MM.1S (cell line): ENCODE data around the gene EDC4.

Experiments used
- DNase-seq: peaks from one replicate; pipeline ENCODE4 v3.0.0-alpha.2; 2015
- H2AFZ ChIP-seq: fragments of 300-600 bp; sonication (generic); 2 replicates; pipeline ENCODE4 v1.6.0; 2016; ENCODE audit warnings: antibody characterized with exemption, low read length
- H3F3A ChIP-seq: fragments of 300-600 bp; sonication (generic); 2 replicates; pipeline ENCODE4 v1.6.1; 2016; ENCODE audit warnings: mild to moderate bottlenecking, antibody characterized with exemption, low read length, moderate library complexity, mixed read lengths; ENCODE audit not compliant: insufficient read depth
- H3K27ac ChIP-seq: fragments of 300-600 bp; sonication (generic); 2 replicates; pipeline ENCODE4 v1.5.1; 2016; ENCODE audit warnings: mild to moderate bottlenecking, low read length
- H3K27me3 ChIP-seq: fragments of 300-600 bp; sonication (generic); replicated peaks from 2 replicates; pipeline ENCODE4 v1.6.0; 2016; ENCODE audit warnings: low read length; ENCODE audit not compliant: insufficient read depth
- H3K36me3 ChIP-seq: fragments of 300-600 bp; sonication (generic); replicated peaks from 2 replicates; pipeline ENCODE4 v1.6.1; 2016; ENCODE audit warnings: mild to moderate bottlenecking, low read length, mixed read lengths; ENCODE audit not compliant: insufficient read depth
- H3K4me1 ChIP-seq: fragments of 300-600 bp; sonication (generic); 2 replicates; pipeline ENCODE4 v1.6.1; 2016; ENCODE audit warnings: low read length, mixed read lengths
- H3K4me2 ChIP-seq: fragments of 300-600 bp; sonication (generic); 2 replicates; pipeline ENCODE4 v1.6.0; 2016; ENCODE audit warnings: low read depth, low read length
- H3K4me3 ChIP-seq: fragments of 300-600 bp; sonication (generic); 2 replicates; pipeline ENCODE4 v1.5.1; 2016; ENCODE audit warnings: low read length, mixed read lengths
- H3K79me2 ChIP-seq: fragments of 300-600 bp; sonication (generic); 2 replicates; pipeline ENCODE4 v1.6.1; 2016; ENCODE audit warnings: mixed run types, low read length, mixed read lengths
- H3K9ac ChIP-seq: fragments of 300-600 bp; sonication (generic); 2 replicates; pipeline ENCODE4 v1.6.1; 2016; ENCODE audit warnings: low read length, mixed read lengths
- H3K9me2 ChIP-seq: fragments of 300-600 bp; sonication (generic); replicated peaks from 2 replicates; pipeline ENCODE4 v1.6.1; 2016; ENCODE audit warnings: mild to moderate bottlenecking, low read length, mixed read lengths; ENCODE audit not compliant: insufficient read depth
- H3K9me3 ChIP-seq: fragments of 300-600 bp; sonication (generic); replicated peaks from 2 replicates; pipeline ENCODE4 v1.6.1; 2016; ENCODE audit warnings: mild to moderate bottlenecking, low read length, mixed read lengths; ENCODE audit not compliant: insufficient read depth
- H4K20me1 ChIP-seq: fragments of 300-600 bp; sonication (generic); 2 replicates; pipeline ENCODE4 v1.6.1; 2016; ENCODE audit warnings: mild to moderate bottlenecking, low read length, moderate library complexity, mixed read lengths; ENCODE audit not compliant: insufficient read depth
- CTCF ChIP-seq: fragments of 300-600 bp; sonication (generic); IDR thresholded peaks from 2 replicates; pipeline ENCODE4 v1.5.1; 2016; ENCODE audit warnings: antibody characterized with exemption, low read length, mixed read lengths
- EZH2 ChIP-seq: fragments of 300-600 bp; sonication (generic); optimal IDR thresholded peaks from 2 replicates; pipeline ENCODE3; 2017; ENCODE audit warnings: low read depth, mild to moderate bottlenecking, antibody characterized with exemption, low read length, mixed read lengths
- EZH2phosphoT487 ChIP-seq: fragments of 300-600 bp; sonication (generic); IDR thresholded peaks from 2 replicates; pipeline ENCODE4 v1.6.1; 2018; ENCODE audit warnings: antibody characterized with exemption, low read length

The EDC4 gene

GRCh38 chr16:67922740-67923139 lies 49.9 kb downstream of the EDC4 start:
- no peak overlapping the region for H3K4me2 ChIP-seq
- no peak for DNase-seq
- no peak overlapping the region for H3K4me3 ChIP-seq
- H3K79me2 ChIP-seq, result peaks cover 7% of the 10 kb centered on the region
- no peaks in the 10 kb centered on the region for H3K9me2 ChIP-seq
- no peaks in the 10 kb centered on the region for H3F3A ChIP-seq
- no peak for TF ChIP-seq EZH2phosphoT487
- no peak for TF ChIP-seq EZH2
- TF ChIP-seq CTCF, result no peak
- H2AFZ ChIP-seq, result no peak overlapping the region
- H3K27ac ChIP-seq, result no peak overlapping the region
- no peaks in the 10 kb centered on the region for H4K20me1 ChIP-seq
- H3K27me3 ChIP-seq, result no peaks in the 10 kb centered on the region
- H3K9me3 ChIP-seq, result no peaks in the 10 kb centered on the region
- H3K36me3 ChIP-seq, result no peaks in the 10 kb centered on the region
- H3K4me1 ChIP-seq, result no peaks in the 10 kb centered on the region
- no peak overlapping the region for H3K9ac ChIP-seq

GRCh38 chr16:67923414-67924116 lies 50.7 kb downstream of the EDC4 start:
- Histone ChIP-seq H3K36me3 (no peaks in the 10 kb centered on the region), H3K9ac (no peak overlapping the region), H3K79me2 (peaks cover 7% of the 10 kb centered on the region), H3K9me3 (no peaks in the 10 kb centered on the region), H4K20me1 (no peaks in the 10 kb centered on the region), H3K4me2 (no peak overlapping the region), H3K4me3 (no peak overlapping the region), H3F3A (no peaks in the 10 kb centered on the region), H3K9me2 (no peaks in the 10 kb centered on the region), H3K27ac (no peak overlapping the region), H2AFZ (no peak overlapping the region), H3K4me1 (no peaks in the 10 kb centered on the region), H3K27me3 (no peaks in the 10 kb centered on the region)
- no peak for TF ChIP-seq EZH2
- no peak for TF ChIP-seq EZH2phosphoT487
- no peak for TF ChIP-seq CTCF
- DNase-seq, result no peak

GRCh38 chr16:67924140-67924906 lies 51.5 kb downstream of the EDC4 start:
- Histone ChIP-seq H3K36me3 (no peaks in the 10 kb centered on the region), H2AFZ (no peak overlapping the region), H3K27ac (no peak overlapping the region), H3K4me3 (no peak overlapping the region), H3K9ac (no peak overlapping the region), H3K4me1 (no peaks in the 10 kb centered on the region), H4K20me1 (no peaks in the 10 kb centered on the region), H3K4me2 (no peak overlapping the region), H3F3A (no peaks in the 10 kb centered on the region), H3K9me2 (no peaks in the 10 kb centered on the region), H3K9me3 (no peaks in the 10 kb centered on the region), H3K27me3 (no peaks in the 10 kb centered on the region), H3K79me2 (peaks cover 5% of the 10 kb centered on the region)
- no peak for DNase-seq
- TF ChIP-seq CTCF (no peak), EZH2phosphoT487 (no peak), EZH2 (no peak)
